H9 (cell line): ENCODE data around the gene ROBO1. TPM values are rescaled to one million over a fixed set of nuclear protein-coding genes. Genes with fewer than 3 reads are reported as not detected.

Experiments
- DNase-seq: peaks from one replicate; pipeline ENCODE4 v3.0.0-alpha.2; 2017
- H2AFZ ChIP-seq: one replicate; pipeline ENCODE4 v1.6.1; 2013; ENCODE audit warnings: mild to moderate bottlenecking, low read length, control low read depth, moderate library complexity
- H2AK5ac ChIP-seq: 2 replicates; pipeline ENCODE4 v1.6.1; 2013; ENCODE audit warnings: low read length, control low read depth, mixed read lengths; ENCODE audit not compliant: insufficient read length
- H2BK120ac ChIP-seq: one replicate; pipeline ENCODE4 v1.6.1; 2013; ENCODE audit warnings: low read depth, mild to moderate bottlenecking, low read length, control low read depth, inconsistent platforms; ENCODE audit not compliant: poor library complexity, severe bottlenecking
- H2BK12ac ChIP-seq: 2 replicates; pipeline ENCODE4 v1.6.1; 2013; ENCODE audit warnings: low read length, control low read depth, mixed read lengths, low read depth; ENCODE audit not compliant: insufficient read length
- H2BK15ac ChIP-seq: 2 replicates; pipeline ENCODE4 v1.6.1; 2013; ENCODE audit warnings: low read depth, low read length, control low read depth
- H2BK20ac ChIP-seq: one replicate; pipeline ENCODE4 v1.6.1; 2013; ENCODE audit warnings: low read depth, mild to moderate bottlenecking, low read length, control low read depth, inconsistent platforms; ENCODE audit not compliant: poor library complexity, severe bottlenecking
- H2BK5ac ChIP-seq: 2 replicates; pipeline ENCODE4 v1.6.1; 2013; ENCODE audit warnings: low read length, control low read depth, mixed read lengths; ENCODE audit not compliant: insufficient read length
- H3K14ac ChIP-seq: 2 replicates; pipeline ENCODE4 v1.6.1; 2013; ENCODE audit warnings: low read length, control low read depth; ENCODE audit not compliant: insufficient read depth
- H3K18ac ChIP-seq: 2 replicates; pipeline ENCODE4 v1.6.1; 2013; ENCODE audit warnings: low read depth, mild to moderate bottlenecking, mixed read lengths, low read length, control low read depth; ENCODE audit not compliant: insufficient read length
- H3K23ac ChIP-seq: 2 replicates; pipeline ENCODE4 v1.6.1; 2013; ENCODE audit warnings: low read length, control low read depth, mixed read lengths, low read depth; ENCODE audit not compliant: insufficient read length
- H3K23me2 ChIP-seq: 2 replicates; pipeline ENCODE4 v1.6.1; 2013; ENCODE audit warnings: low read depth, mild to moderate bottlenecking, mixed read lengths, low read length, control low read depth; ENCODE audit not compliant: insufficient read length, poor library complexity, severe bottlenecking
- H3K27ac ChIP-seq: 2 replicates; pipeline ENCODE4 v1.5.1; 2013; ENCODE audit warnings: low read length, control low read depth, mixed read lengths, low read depth; ENCODE audit not compliant: insufficient read length
- H3K27me3 ChIP-seq: 2 replicates; pipeline ENCODE4 v1.6.1; 2013; ENCODE audit warnings: low read length, control low read depth, inconsistent platforms; ENCODE audit not compliant: insufficient read depth
- H3K4ac ChIP-seq: 2 replicates; pipeline ENCODE4 v1.6.1; 2013; ENCODE audit warnings: low read depth, mild to moderate bottlenecking, control low read depth, inconsistent platforms, low read length, moderate library complexity
- H3K4me1 ChIP-seq: 2 replicates; pipeline ENCODE4 v1.6.1; 2013; ENCODE audit warnings: low read length, control low read depth, inconsistent platforms; ENCODE audit not compliant: insufficient read depth
- H3K4me2 ChIP-seq: 2 replicates; pipeline ENCODE4 v1.6.1; 2013; ENCODE audit warnings: low read length, control low read depth, mixed read lengths; ENCODE audit not compliant: insufficient read length, insufficient read depth
- H3K56ac ChIP-seq: 2 replicates; pipeline ENCODE4 v1.6.1; 2013; ENCODE audit warnings: low read depth, mild to moderate bottlenecking, mixed read lengths, low read length, control low read depth; ENCODE audit not compliant: insufficient read length
- H3K79me1 ChIP-seq: 2 replicates; pipeline ENCODE4 v1.6.1; 2013; ENCODE audit warnings: low read depth, mild to moderate bottlenecking, moderate library complexity, low read length, control low read depth, inconsistent platforms; ENCODE audit not compliant: insufficient read depth, poor library complexity, severe bottlenecking
- H3K79me2 ChIP-seq: 2 replicates; pipeline ENCODE4 v1.6.1; 2013; ENCODE audit warnings: low read length, control low read depth, inconsistent platforms; ENCODE audit not compliant: insufficient read depth
- H3K9ac ChIP-seq: 2 replicates; pipeline ENCODE4 v1.6.1; 2013; ENCODE audit warnings: low read length, control low read depth, mixed read lengths; ENCODE audit not compliant: insufficient read length; ENCODE audit errors: extremely low read depth
- H3K9me3 ChIP-seq: one replicate; pipeline ENCODE4 v1.6.1; 2013; ENCODE audit warnings: low read depth, low read length, inconsistent platforms; ENCODE audit not compliant: control insufficient read depth
- H3T11ph ChIP-seq: one replicate; pipeline ENCODE4 v1.6.1; 2013; ENCODE audit warnings: mild to moderate bottlenecking, low read length, control low read depth, inconsistent platforms
- H4K20me1 ChIP-seq: one replicate; pipeline ENCODE4 v1.6.1; 2013; ENCODE audit not compliant: control insufficient read depth, insufficient read length, insufficient read depth
- H4K5ac ChIP-seq: 2 replicates; pipeline ENCODE4 v1.6.1; 2013; ENCODE audit warnings: low read depth, mild to moderate bottlenecking, mixed read lengths, low read length, control low read depth; ENCODE audit not compliant: insufficient read length
- H4K8ac ChIP-seq: replicated peaks from 2 replicates; pipeline ENCODE4 v1.6.1; 2013; ENCODE audit warnings: low read length, control low read depth, mixed read lengths, low read depth; ENCODE audit not compliant: insufficient read length
- H4K91ac ChIP-seq: 2 replicates; pipeline ENCODE4 v1.6.1; 2013; ENCODE audit warnings: low read depth, mild to moderate bottlenecking, moderate library complexity, mixed read lengths, low read length, control low read depth; ENCODE audit not compliant: insufficient read length
- H3K27ac Mint-ChIP-seq, 3 experiments: 2 replicates in 2 of 3; 3 replicates in 1 of 3; pipeline ENCODE4 v1.8.0; 2020 to 2021; ENCODE audit warnings: mixed read lengths in 3 of 3, mild to moderate bottlenecking in 1 of 3, moderate library complexity in 1 of 3
- H3K27me3 Mint-ChIP-seq: 2 replicates; pipeline ENCODE4 v1.8.0; 2021; ENCODE audit warnings: low read depth, mild to moderate bottlenecking, moderate library complexity, mixed read lengths
- H3K36me3 Mint-ChIP-seq, 3 experiments: 2 replicates in 2 of 3; 3 replicates in 1 of 3; pipeline ENCODE4 v1.8.0; 2020 to 2021; ENCODE audit warnings: low read depth in 3 of 3, mixed read lengths in 3 of 3; ENCODE audit not compliant: insufficient read depth in 1 of 3
- H3K4me1 Mint-ChIP-seq, 2 experiments: 2 replicates each; pipeline ENCODE4 v1.8.0; 2020; ENCODE audit warnings: mixed read lengths in 2 of 2
- H3K4me3 Mint-ChIP-seq, 2 experiments: 2 replicates in 1 of 2; 3 replicates in 1 of 2; pipeline ENCODE4 v1.8.0; 2020 to 2021; ENCODE audit warnings: mild to moderate bottlenecking in 2 of 2, mixed read lengths in 2 of 2, moderate library complexity in 1 of 2
- H3K9me3 Mint-ChIP-seq, 2 experiments: 2 replicates in 1 of 2; 3 replicates in 1 of 2; pipeline ENCODE4 v1.8.0; 2020; ENCODE audit warnings: mild to moderate bottlenecking in 2 of 2, mixed read lengths in 2 of 2, moderate library complexity in 1 of 2
- WGBS: extraction: QIAGEN DNeasy Blood & Tissue Kit; methylation state at CpG from one replicate; pipeline ENCODE4 v1.1.7; 2013; ENCODE audit warnings: missing lambda C conversion rate, low lambda C conversion rate, mixed read lengths; ENCODE audit not compliant: insufficient read length; ENCODE audit errors: extremely low coverage; 5-methylcytosine and 5-hydroxymethylcytosine counted together
- total RNA-seq: library from RNA; stranded (reverse); gene quantifications from 2 replicates; pipeline ENCODE4 v1.2.1, GENCODE V29; 2021
- TF ChIP-seq, protein P1 (sequence below): fragments of 200-600 bp; sonication (generic); conservative IDR thresholded peaks from 3 replicates; pipeline ENCODE4 v1.8.0; 2021; ENCODE audit warnings: antibody characterized with exemption, mild to moderate bottlenecking

The ROBO1 gene
- total RNA-seq, 1 experiment from 2014 or later, result 62.7 TPM

DNA sequence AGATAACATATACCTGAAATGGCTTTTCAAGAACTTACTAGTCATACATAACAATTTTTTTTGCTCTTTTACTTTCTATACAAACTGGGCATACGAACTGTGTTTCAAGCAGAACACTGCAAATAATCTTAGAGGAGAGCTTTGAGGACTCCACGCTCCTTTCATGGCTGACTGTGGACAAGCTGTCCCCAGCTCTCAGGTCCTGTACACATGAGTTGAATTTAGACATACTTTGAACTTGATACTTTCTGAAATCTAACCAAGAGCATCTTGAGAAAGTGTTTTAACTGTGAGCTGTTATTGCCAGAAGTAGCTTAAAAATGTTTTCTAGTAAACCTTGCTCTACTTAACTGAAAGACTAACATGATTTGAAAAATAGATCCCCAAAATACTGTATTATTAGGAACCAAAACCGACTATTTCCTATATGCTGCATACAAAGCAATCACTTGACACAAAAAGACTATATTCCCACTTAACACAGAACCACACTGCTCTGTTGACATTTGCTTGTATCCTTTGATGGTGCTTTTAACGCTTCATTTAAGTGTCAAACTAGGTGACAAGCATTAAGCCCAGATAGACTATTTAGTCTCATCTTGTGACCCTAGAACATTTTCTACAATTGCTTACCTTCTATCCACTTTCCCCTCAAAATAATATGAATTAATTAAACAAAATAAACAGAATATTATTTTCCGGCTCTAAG, 755.8 kb downstream of the ROBO1 start:
- WGBS, result no CpG with 5 or more reads among the region's 5 CpGs
- Histone ChIP-seq H3K79me1 (no peaks in the 10 kb centered on the region), H2AFZ (no peak overlapping the region), H3K4me2 (no peak overlapping the region), H3K56ac (no peak overlapping the region), H2BK120ac (no peak overlapping the region), H2BK5ac (no peak overlapping the region), H4K20me1 (no peaks in the 10 kb centered on the region), H2AK5ac (no peak overlapping the region), H3K18ac (no peak overlapping the region), H2BK12ac (no peak overlapping the region), H4K5ac (no peak overlapping the region), H4K8ac (no peak overlapping the region), H3T11ph (no peak overlapping the region), H3K14ac (no peak overlapping the region), H3K9me3 (no peaks in the 10 kb centered on the region), H3K4ac (no peak overlapping the region), H3K23ac (no peak overlapping the region), H3K27ac (no peak overlapping the region), H2BK15ac (no peak overlapping the region), H4K91ac (no peak overlapping the region), H3K27me3 (no peaks in the 10 kb centered on the region), H3K4me1 (peaks cover 8% of the 10 kb centered on the region; the same call in 1 of the 2 replicates), H3K9ac (no peak overlapping the region), H3K23me2 (no peaks in the 10 kb centered on the region), H3K79me2 (peaks cover 17% of the 10 kb centered on the region; the same call in 1 of the 2 replicates), H2BK20ac (no peak overlapping the region)
- Mint-ChIP-seq H3K36me3 (no peaks in the 10 kb centered on the region), H3K9me3 (no peaks in the 10 kb centered on the region), H3K4me3 (no peak overlapping the region), H3K27me3 (no peaks in the 10 kb centered on the region), H3K4me1 (peaks cover 48% of the 10 kb centered on the region in 2 experiments), H3K27ac (0 out of 7 replicates have a peak overlapping the region, but pooled peaks of 1 of the 3 experiments have one; percentile 4)
- TF ChIP-seq, protein P1, sequence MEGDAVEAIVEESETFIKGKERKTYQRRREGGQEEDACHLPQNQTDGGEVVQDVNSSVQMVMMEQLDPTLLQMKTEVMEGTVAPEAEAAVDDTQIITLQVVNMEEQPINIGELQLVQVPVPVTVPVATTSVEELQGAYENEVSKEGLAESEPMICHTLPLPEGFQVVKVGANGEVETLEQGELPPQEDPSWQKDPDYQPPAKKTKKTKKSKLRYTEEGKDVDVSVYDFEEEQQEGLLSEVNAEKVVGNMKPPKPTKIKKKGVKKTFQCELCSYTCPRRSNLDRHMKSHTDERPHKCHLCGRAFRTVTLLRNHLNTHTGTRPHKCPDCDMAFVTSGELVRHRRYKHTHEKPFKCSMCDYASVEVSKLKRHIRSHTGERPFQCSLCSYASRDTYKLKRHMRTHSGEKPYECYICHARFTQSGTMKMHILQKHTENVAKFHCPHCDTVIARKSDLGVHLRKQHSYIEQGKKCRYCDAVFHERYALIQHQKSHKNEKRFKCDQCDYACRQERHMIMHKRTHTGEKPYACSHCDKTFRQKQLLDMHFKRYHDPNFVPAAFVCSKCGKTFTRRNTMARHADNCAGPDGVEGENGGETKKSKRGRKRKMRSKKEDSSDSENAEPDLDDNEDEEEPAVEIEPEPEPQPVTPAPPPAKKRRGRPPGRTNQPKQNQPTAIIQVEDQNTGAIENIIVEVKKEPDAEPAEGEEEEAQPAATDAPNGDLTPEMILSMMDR, result no peak
- DNase-seq, result no peak
